ENCODE data around the gene GRM7.

DNA sequence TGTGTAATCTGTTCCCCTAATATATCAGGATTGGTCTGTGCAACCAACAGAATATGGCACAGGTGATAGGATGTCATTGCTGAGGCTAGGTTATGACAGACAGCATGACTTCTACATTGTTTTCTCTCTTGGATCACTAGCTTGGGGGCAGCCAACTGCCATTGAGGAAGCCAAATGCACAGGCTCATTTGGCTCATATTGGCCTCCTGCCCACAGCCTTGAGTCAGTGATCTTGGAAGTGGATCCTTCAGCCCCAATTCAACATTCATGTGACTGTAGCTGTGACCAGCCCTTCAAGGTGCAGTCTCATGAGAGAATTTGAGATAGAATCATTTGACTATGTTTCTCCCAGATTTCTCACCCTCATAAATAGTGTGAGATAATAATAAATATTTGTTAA is 675.6 kb downstream of the GRM7 start:
- TF ChIP-seq, protein P1, sequence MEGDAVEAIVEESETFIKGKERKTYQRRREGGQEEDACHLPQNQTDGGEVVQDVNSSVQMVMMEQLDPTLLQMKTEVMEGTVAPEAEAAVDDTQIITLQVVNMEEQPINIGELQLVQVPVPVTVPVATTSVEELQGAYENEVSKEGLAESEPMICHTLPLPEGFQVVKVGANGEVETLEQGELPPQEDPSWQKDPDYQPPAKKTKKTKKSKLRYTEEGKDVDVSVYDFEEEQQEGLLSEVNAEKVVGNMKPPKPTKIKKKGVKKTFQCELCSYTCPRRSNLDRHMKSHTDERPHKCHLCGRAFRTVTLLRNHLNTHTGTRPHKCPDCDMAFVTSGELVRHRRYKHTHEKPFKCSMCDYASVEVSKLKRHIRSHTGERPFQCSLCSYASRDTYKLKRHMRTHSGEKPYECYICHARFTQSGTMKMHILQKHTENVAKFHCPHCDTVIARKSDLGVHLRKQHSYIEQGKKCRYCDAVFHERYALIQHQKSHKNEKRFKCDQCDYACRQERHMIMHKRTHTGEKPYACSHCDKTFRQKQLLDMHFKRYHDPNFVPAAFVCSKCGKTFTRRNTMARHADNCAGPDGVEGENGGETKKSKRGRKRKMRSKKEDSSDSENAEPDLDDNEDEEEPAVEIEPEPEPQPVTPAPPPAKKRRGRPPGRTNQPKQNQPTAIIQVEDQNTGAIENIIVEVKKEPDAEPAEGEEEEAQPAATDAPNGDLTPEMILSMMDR (IDR thresholded peaks at IDR 0.05; ENCODE audit: low read length): no peak
- TF ChIP-seq EZH2 (optimal IDR thresholded peaks at IDR 0.05; ENCODE audit: low read depth, low read length) (no peak), EZH2phosphoT487 (IDR thresholded peaks at IDR 0.05; ENCODE audit: low read length) (no peak)
